Activated CD4-positive, alpha-beta T cell treated with anti-CD3 and anti-CD28 coated beads, Interleukin-2, amount 10 ng/mL, durations not matched to agents 7 days and 5 days (primary cell): ENCODE measurements around the gene FAM3C. TPM values are rescaled to one million over a fixed set of nuclear protein-coding genes. Genes with fewer than 3 reads are reported as not detected.
"Not testable (repeated sequence)": the region's sequence is repeated elsewhere in the genome, so short reads cannot be mapped to it uniquely, and the experiment has no call there.

Source experiments
- CTCF ChIA-PET: fragments of 350-600 bp; sonication (Branson Sonifier 250); formaldehyde crosslinking; loops from one replicate; lab custom pipeline; 2021; ENCODE audit warnings: antibody characterized with exemption; lab: Charles Lee
- POLR2A ChIA-PET: fragments of 350-600 bp; sonication (Branson Sonifier 250); formaldehyde crosslinking; loops from one replicate; lab custom pipeline; 2021; ENCODE audit warnings: antibody characterized with exemption; lab: Charles Lee
- DNase-seq: peaks from one replicate; pipeline ENCODE4 v3.0.0-alpha.2; 2020
- H3K27ac Mint-ChIP-seq: one replicate; pipeline ENCODE4 v1.8.0; 2021; ENCODE audit warnings: mild to moderate bottlenecking, moderate library complexity, mixed read lengths
- H3K27me3 Mint-ChIP-seq: one replicate; pipeline ENCODE4 v1.8.0; 2021; ENCODE audit warnings: mixed read lengths
- H3K36me3 Mint-ChIP-seq: one replicate; pipeline ENCODE4 v1.8.0; 2021; ENCODE audit warnings: low read depth, mixed read lengths
- H3K4me1 Mint-ChIP-seq: one replicate; pipeline ENCODE4 v1.8.0; 2021; ENCODE audit warnings: mixed read lengths
- H3K4me3 Mint-ChIP-seq: one replicate; pipeline ENCODE4 v1.8.0; 2021; ENCODE audit warnings: mild to moderate bottlenecking, moderate library complexity, mixed read lengths
- H3K9me3 Mint-ChIP-seq: one replicate; pipeline ENCODE4 v1.8.0; 2021; ENCODE audit warnings: mixed read lengths
- total RNA-seq, 2 experiments: library from RNA; stranded (reverse); gene quantifications; one replicate each; pipeline ENCODE4 v1.2.3, GENCODE V29; 2021

Gene FAM3C
- total RNA-seq, 2 experiments from 2014 or later: 12.2 to 15.6 TPM

GRCh38 chr7:121430558-121430957 is 34.5 kb upstream of the FAM3C start:
- ChIA-PET POLR2A (no interaction called here), CTCF (interaction anchor here (1.0 to 1.9 kb wide), 2 partner anchors 34 to 41 kb away, joined by 3 to 7 read pairs; partner anchors contain the start of gene FAM3C)
- no peak overlapping the region for H3K27ac Mint-ChIP-seq
- H3K27me3 Mint-ChIP-seq: no peaks in the 10 kb centered on the region
- no peaks in the 10 kb centered on the region for H3K4me1 Mint-ChIP-seq
- DNase-seq: no peak
- H3K36me3 Mint-ChIP-seq: no peaks in the 10 kb centered on the region
- H3K9me3 Mint-ChIP-seq: peaks cover 3% of the 10 kb centered on the region
- no peak overlapping the region for H3K4me3 Mint-ChIP-seq

GRCh38 chr7:121429798-121430197 is 33.7 kb upstream of the FAM3C start:
- no peak for DNase-seq
- ChIA-PET POLR2A (no interaction called here), CTCF (interaction anchor here (1.0 to 1.9 kb wide), 2 partner anchors 33 to 41 kb away, joined by 3 to 7 read pairs; partner anchors contain the start of gene FAM3C)
- Mint-ChIP-seq H3K4me3 (no peak overlapping the region), H3K36me3 (no peaks in the 10 kb centered on the region), H3K27ac (no peak overlapping the region), H3K4me1 (no peaks in the 10 kb centered on the region), H3K27me3 (peaks cover under 1% of the 10 kb centered on the region), H3K9me3 (peaks cover 3% of the 10 kb centered on the region)

- POLR2A ChIA-PET: no interaction called here
Observed at GRCh38 chr7:121428855-121429489, 32.9 kb upstream of the FAM3C start.

GRCh38 chr7:121421743-121422142 is 25.6 kb upstream of the FAM3C start:
- POLR2A ChIA-PET, H3K4me1 Mint-ChIP-seq, DNase-seq, H3K36me3 Mint-ChIP-seq, H3K9me3 Mint-ChIP-seq, H3K4me3 Mint-ChIP-seq, H3K27ac Mint-ChIP-seq: not testable (repeated sequence)
- CTCF ChIA-PET: interaction anchor here (0.6 to 1.3 kb wide), 3 partner anchors 11 to 187 kb away, joined by 3 read pairs; partner anchors contain the start of gene FAM3C
- peaks cover 14% of the 10 kb centered on the region for H3K27me3 Mint-ChIP-seq

More at GRCh38 chr7:121428855-121429489, 32.9 kb upstream of the FAM3C start:
- Mint-ChIP-seq H3K27me3 (peaks cover 7% of the 10 kb centered on the region), H3K9me3 (peaks cover 3% of the 10 kb centered on the region), H3K4me3 (no peak overlapping the region), H3K27ac (no peak overlapping the region), H3K36me3 (no peaks in the 10 kb centered on the region), H3K4me1 (no peaks in the 10 kb centered on the region)
- no peak for DNase-seq
- CTCF ChIA-PET: interaction anchor here (1.9 kb wide), 1 partner anchor 33 kb away, joined by 7 read pairs; the partner anchor contains the start of gene FAM3C

- H3K4me1 Mint-ChIP-seq: no peaks in the 10 kb centered on the region
- ChIA-PET POLR2A (no interaction called here), CTCF (interaction anchor here (1.3 to 2.3 kb wide), 2 partner anchors 10 to 25 kb away, joined by 3 to 13 read pairs; partner anchors contain the start of gene FAM3C)
- no peak overlapping the region for H3K27ac Mint-ChIP-seq
- peaks cover 14% of the 10 kb centered on the region for H3K27me3 Mint-ChIP-seq
- no peaks in the 10 kb centered on the region for H3K36me3 Mint-ChIP-seq
- peaks cover 2% of the 10 kb centered on the region for H3K9me3 Mint-ChIP-seq
- no peak for DNase-seq
- no peak overlapping the region for H3K4me3 Mint-ChIP-seq
Observed at GRCh38 chr7:121420976-121421375, 24.9 kb upstream of the FAM3C start.

GRCh38 chr7:121419201-121420148 is 23.4 kb upstream of the FAM3C start:
- H3K9me3 Mint-ChIP-seq: peaks cover 2% of the 10 kb centered on the region
- POLR2A ChIA-PET: no interaction called here
- peaks cover 9% of the 10 kb centered on the region for H3K27me3 Mint-ChIP-seq
- no peaks in the 10 kb centered on the region for H3K4me1 Mint-ChIP-seq
- no peak overlapping the region for H3K27ac Mint-ChIP-seq
- CTCF ChIA-PET: interaction anchor here (0.6 to 2.3 kb wide), 2 partner anchors 24 to 143 kb away, joined by 3 to 13 read pairs; partner anchors contain the start of gene FAM3C
- no peaks in the 10 kb centered on the region for H3K36me3 Mint-ChIP-seq
- DNase-seq: no peak
- H3K4me3 Mint-ChIP-seq: no peak overlapping the region

- Mint-ChIP-seq H3K36me3 (no peaks in the 10 kb centered on the region), H3K4me1 (no peaks in the 10 kb centered on the region), H3K27ac (no peak overlapping the region), H3K4me3 (no peak overlapping the region), H3K9me3 (peaks cover 2% of the 10 kb centered on the region), H3K27me3 (peaks cover 16% of the 10 kb centered on the region)
- ChIA-PET CTCF (no interaction called here), POLR2A (no interaction called here)
- DNase-seq: no peak
Observed at GRCh38 chr7:121416533-121416932, 20.4 kb upstream of the FAM3C start.

- no peaks in the 10 kb centered on the region for H3K9me3 Mint-ChIP-seq
- no peak overlapping the region for H3K27ac Mint-ChIP-seq
- no peak for DNase-seq
Observed at GRCh38 chr7:121414436-121414835, 18.3 kb upstream of the FAM3C start.

GRCh38 chr7:121411597-121411979 is 15.5 kb upstream of the FAM3C start:
- POLR2A ChIA-PET: no interaction called here
- CTCF ChIA-PET: interaction anchor here (0.7 to 1.1 kb wide), 2 partner anchors 10 to 14 kb away, joined by 3 to 4 read pairs; no protein-coding TSS in a partner anchor
- Mint-ChIP-seq H3K4me1 (peaks cover 4% of the 10 kb centered on the region), H3K36me3 (no peaks in the 10 kb centered on the region), H3K9me3 (no peaks in the 10 kb centered on the region), H3K27ac (no peak overlapping the region), H3K4me3 (no peak overlapping the region), H3K27me3 (peaks cover 22% of the 10 kb centered on the region)
- no peak for DNase-seq

More at GRCh38 chr7:121414436-121414835, 18.3 kb upstream of the FAM3C start:
- H3K36me3 Mint-ChIP-seq: no peaks in the 10 kb centered on the region
- peaks cover 4% of the 10 kb centered on the region for H3K4me1 Mint-ChIP-seq
- H3K4me3 Mint-ChIP-seq: no peak overlapping the region
- H3K27me3 Mint-ChIP-seq: peaks cover 27% of the 10 kb centered on the region
- CTCF ChIA-PET: no interaction called here
- POLR2A ChIA-PET: no interaction called here

GRCh38 chr7:121410829-121411596 is 14.9 kb upstream of the FAM3C start:
- Mint-ChIP-seq H3K27me3 (peaks cover 22% of the 10 kb centered on the region), H3K4me1 (peaks cover 4% of the 10 kb centered on the region), H3K27ac (no peak overlapping the region), H3K36me3 (no peaks in the 10 kb centered on the region), H3K9me3 (no peaks in the 10 kb centered on the region), H3K4me3 (no peak overlapping the region)
- ChIA-PET CTCF (interaction anchor here (0.7 to 1.1 kb wide), 2 partner anchors 10 to 15 kb away, joined by 3 to 4 read pairs; no protein-coding TSS in a partner anchor), POLR2A (no interaction called here)
- DNase-seq: no peak

GRCh38 chr7:121406944-121407343 is 10.8 kb upstream of the FAM3C start:
- Mint-ChIP-seq H3K4me3 (no peak overlapping the region), H3K27me3 (peaks cover 16% of the 10 kb centered on the region), H3K36me3 (no peaks in the 10 kb centered on the region), H3K4me1 (peaks cover 4% of the 10 kb centered on the region), H3K27ac (no peak overlapping the region), H3K9me3 (no peaks in the 10 kb centered on the region)
- ChIA-PET POLR2A (no interaction called here), CTCF (interaction anchor here (1.3 to 1.5 kb wide), 2 partner anchors 10 kb away, joined by 8 to 12 read pairs; partner anchors contain the start of gene FAM3C)
- DNase-seq: no peak

- POLR2A ChIA-PET: no interaction called here
- Mint-ChIP-seq H3K4me1 (peaks cover 4% of the 10 kb centered on the region), H3K27ac (no peak overlapping the region), H3K4me3 (no peak overlapping the region), H3K9me3 (no peaks in the 10 kb centered on the region), H3K36me3 (no peaks in the 10 kb centered on the region), H3K27me3 (peaks cover 12% of the 10 kb centered on the region)
- DNase-seq: no peak
- CTCF ChIA-PET: interaction anchor here (1.3 kb wide), 1 partner anchor 10 kb away, joined by 8 read pairs; the partner anchor contains the start of gene FAM3C
Observed at GRCh38 chr7:121406461-121406860, 10.4 kb upstream of the FAM3C start.
